HepG2 (cell line): ENCODE results near the gene MLLT10. TPM values are rescaled to one million over a fixed set of nuclear protein-coding genes. Genes with fewer than 3 reads are reported as not detected.

Experiments used
- ELF1 ChIP-seq: sonication (generic); formaldehyde crosslinking; IDR thresholded peaks from 2 replicates; pipeline ENCODE4 v1.4.0; 2020; ENCODE audit warnings: missing genetic modification reagents
- GATAD2A ChIP-seq: IDR thresholded peaks from 2 replicates; pipeline ENCODE4 v1.6.1; 2016
- HNRNPL ChIP-seq: fragments of 200-400 bp; formaldehyde crosslinking; IDR thresholded peaks from 2 replicates; pipeline ENCODE4 v1.6.1; 2017; ENCODE audit warnings: mild to moderate bottlenecking, low read depth, low read length
- HNRNPUL1 ChIP-seq: fragments of 200-400 bp; formaldehyde crosslinking; IDR thresholded peaks from 2 replicates; pipeline ENCODE4 v1.6.1; 2017; ENCODE audit warnings: low read depth, mild to moderate bottlenecking, low read length, moderate library complexity
- HOXA9 ChIP-seq: sonication (generic); formaldehyde crosslinking; IDR thresholded peaks from 2 replicates; pipeline ENCODE4 v1.8.1; 2022; ENCODE audit warnings: missing genetic modification reagents, mild to moderate bottlenecking, moderate library complexity, borderline replicate concordance
- IRF2 ChIP-seq: IDR thresholded peaks from 2 replicates; pipeline ENCODE4 v1.6.1; 2018; ENCODE audit warnings: missing genetic modification reagents, missing compliant biosample characterization
- KLF13 ChIP-seq: sonication (generic); formaldehyde crosslinking; IDR thresholded peaks from 2 replicates; pipeline ENCODE4 v1.4.0; 2020; ENCODE audit warnings: mild to moderate bottlenecking, missing genetic modification reagents
- NFKB2 ChIP-seq: sonication (generic); formaldehyde crosslinking; IDR thresholded peaks from 2 replicates; pipeline ENCODE4 v1.4.0; 2020; ENCODE audit warnings: missing genetic modification reagents, borderline replicate concordance
- RARA ChIP-seq: IDR thresholded peaks from 2 replicates; pipeline ENCODE4 v1.6.1; 2016; ENCODE audit warnings: missing genetic modification reagents, missing compliant biosample characterization
- RELA ChIP-seq: sonication (generic); formaldehyde crosslinking; IDR thresholded peaks from 2 replicates; pipeline ENCODE4 v1.4.0; 2020; ENCODE audit warnings: missing genetic modification reagents
- RFX5 ChIP-seq: IDR thresholded peaks from 2 replicates; pipeline ENCODE4 v1.6.1; 2011; ENCODE audit warnings: low read depth, low read length, improper control_type of control experiment
- SKI ChIP-seq: fragments of 450-650 bp; IDR thresholded peaks from one replicate; pipeline ENCODE4 v1.6.1; 2018; ENCODE audit warnings: mild to moderate bottlenecking; ENCODE audit not compliant: partially characterized antibody
- ZNF235 ChIP-seq: sonication (generic); formaldehyde crosslinking; IDR thresholded peaks from 2 replicates; pipeline ENCODE4 v1.8.1; 2023; ENCODE audit warnings: mild to moderate bottlenecking, missing genetic modification reagents, borderline replicate concordance
- polyA plus RNA-seq, 8 experiments: library from polyadenylated mRNA; depleted of rRNA in 3 of 8; stranded (reverse) in 7 of 8; unstranded in 1 of 8; fragments of >200 nt; fragmentation: Illumina TruSeq in 4 of 8; extraction: Trizol in 4 of 8; gene quantifications; 2 replicates each; pipeline versions ENCODE4 v1.2.1 to v1.2.3, GENCODE V29; 2011 to 2016; ENCODE audit warnings: low read depth in 4 of 8, missing spikeins in 1 of 8, mixed read lengths in 1 of 8; ENCODE audit not compliant: insufficient read depth in 1 of 8
- total RNA-seq, 5 experiments: library from RNA; depleted of rRNA; stranded (reverse); fragments of >200 nt; fragmentation: Illumina TruSeq; extraction: Trizol; gene quantifications; 2 replicates each; pipeline ENCODE4 v1.2.3, GENCODE V29; 2016; ENCODE audit warnings: low read depth in 1 of 5
- TF ChIP-seq, protein P1 (sequence below): sonication (generic); formaldehyde crosslinking; IDR thresholded peaks from 2 replicates; pipeline ENCODE4 v1.4.0; 2020; ENCODE audit warnings: missing genetic modification reagents, borderline replicate concordance
- TF ChIP-seq, protein P2 (sequence below): sonication (generic); formaldehyde crosslinking; IDR thresholded peaks from 2 replicates; pipeline ENCODE4 v1.4.0; 2020; ENCODE audit warnings: missing genetic modification reagents, low read depth, mild to moderate bottlenecking, borderline replicate concordance
- TF ChIP-seq, protein P3 (sequence below): sonication (generic); formaldehyde crosslinking; IDR thresholded peaks from 2 replicates; pipeline ENCODE4 v1.8.1; 2023; ENCODE audit warnings: missing genetic modification reagents, inconsistent platforms, borderline replicate concordance
- TF ChIP-seq, protein P4 (sequence below): sonication (generic); formaldehyde crosslinking; conservative IDR thresholded peaks from 2 replicates; pipeline ENCODE4 v1.8.0; 2022; ENCODE audit warnings: mild to moderate bottlenecking, moderate library complexity, missing genetic modification reagents
- TF ChIP-seq, protein P5 (sequence below): sonication (generic); formaldehyde crosslinking; IDR thresholded peaks from 2 replicates; pipeline ENCODE4 v1.9.0; 2022; ENCODE audit warnings: missing genetic modification reagents, mild to moderate bottlenecking, borderline replicate concordance
- TF ChIP-seq, protein P6 (sequence below): IDR thresholded peaks from 2 replicates; pipeline ENCODE4 v1.6.1; 2016; ENCODE audit warnings: low read depth

MLLT10 gene
- total and polyA plus RNA-seq, 2 of the 13 experiments (the other 11 are each of a cell fraction or from before 2014, with no cell fraction given): 51.3 to 84.1 TPM

DNA sequence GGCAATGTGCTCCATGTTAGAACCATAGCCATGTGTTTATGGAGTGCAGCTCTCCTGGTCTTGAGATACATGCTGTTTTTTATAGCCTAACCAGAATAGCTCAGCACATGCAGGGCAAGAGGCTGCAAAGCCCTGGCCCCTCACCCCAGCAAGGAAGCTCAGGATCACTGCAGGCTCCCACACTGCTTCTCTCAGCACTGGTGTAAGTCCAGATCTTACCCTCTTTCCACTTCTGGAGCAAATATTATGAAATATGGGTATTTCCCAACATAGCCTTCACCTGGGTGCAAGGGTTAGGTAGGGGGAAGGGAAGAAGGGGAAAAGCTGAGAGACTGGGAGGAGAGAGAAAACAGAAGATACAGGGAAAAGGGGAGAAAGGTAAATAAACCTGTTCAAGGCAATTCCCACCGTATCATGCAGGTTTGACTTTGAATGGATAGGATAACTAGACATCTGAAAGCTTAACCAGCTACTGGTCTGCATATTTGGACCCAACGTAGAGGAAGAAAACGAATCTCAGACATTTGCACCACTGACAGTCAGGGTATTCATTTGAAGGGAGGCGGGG, 28.2 kb upstream of the MLLT10 start (continued):
- TF ChIP-seq HOXA9 (no peak), HNRNPL (no peak), ZNF235 (CRISPR knock-in tag) (peak; percentile 54; the same call in 1 of the 2 replicates), RFX5 (no peak), SKI (peak; percentile 79), NFKB2 (CRISPR knock-in tag) (no peak), ELF1 (CRISPR knock-in tag) (peak; percentile 78), IRF2 (CRISPR knock-in tag) (peak; percentile 97), RARA (CRISPR knock-in tag) (peak; percentile 98), GATAD2A (peak; percentile 100), KLF13 (CRISPR knock-in tag) (no peak), RELA (CRISPR knock-in tag) (peak; percentile 99), HNRNPUL1 (no peak)
- TF ChIP-seq, protein P1, sequence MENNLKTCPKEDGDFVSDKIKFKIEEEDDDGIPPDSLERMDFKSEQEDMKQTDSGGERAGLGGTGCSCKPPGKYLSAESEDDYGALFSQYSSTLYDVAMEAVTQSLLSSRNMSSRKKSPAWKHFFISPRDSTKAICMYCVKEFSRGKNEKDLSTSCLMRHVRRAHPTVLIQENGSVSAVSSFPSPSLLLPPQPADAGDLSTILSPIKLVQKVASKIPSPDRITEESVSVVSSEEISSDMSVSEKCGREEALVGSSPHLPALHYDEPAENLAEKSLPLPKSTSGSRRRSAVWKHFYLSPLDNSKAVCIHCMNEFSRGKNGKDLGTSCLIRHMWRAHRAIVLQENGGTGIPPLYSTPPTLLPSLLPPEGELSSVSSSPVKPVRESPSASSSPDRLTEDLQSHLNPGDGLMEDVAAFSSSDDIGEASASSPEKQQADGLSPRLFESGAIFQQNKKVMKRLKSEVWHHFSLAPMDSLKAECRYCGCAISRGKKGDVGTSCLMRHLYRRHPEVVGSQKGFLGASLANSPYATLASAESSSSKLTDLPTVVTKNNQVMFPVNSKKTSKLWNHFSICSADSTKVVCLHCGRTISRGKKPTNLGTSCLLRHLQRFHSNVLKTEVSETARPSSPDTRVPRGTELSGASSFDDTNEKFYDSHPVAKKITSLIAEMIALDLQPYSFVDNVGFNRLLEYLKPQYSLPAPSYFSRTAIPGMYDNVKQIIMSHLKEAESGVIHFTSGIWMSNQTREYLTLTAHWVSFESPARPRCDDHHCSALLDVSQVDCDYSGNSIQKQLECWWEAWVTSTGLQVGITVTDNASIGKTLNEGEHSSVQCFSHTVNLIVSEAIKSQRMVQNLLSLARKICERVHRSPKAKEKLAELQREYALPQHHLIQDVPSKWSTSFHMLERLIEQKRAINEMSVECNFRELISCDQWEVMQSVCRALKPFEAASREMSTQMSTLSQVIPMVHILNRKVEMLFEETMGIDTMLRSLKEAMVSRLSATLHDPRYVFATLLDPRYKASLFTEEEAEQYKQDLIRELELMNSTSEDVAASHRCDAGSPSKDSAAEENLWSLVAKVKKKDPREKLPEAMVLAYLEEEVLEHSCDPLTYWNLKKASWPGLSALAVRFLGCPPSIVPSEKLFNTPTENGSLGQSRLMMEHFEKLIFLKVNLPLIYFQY (CRISPR knock-in tag): peak; percentile 82; the same call in 1 of the 2 replicates
- TF ChIP-seq, protein P2, sequence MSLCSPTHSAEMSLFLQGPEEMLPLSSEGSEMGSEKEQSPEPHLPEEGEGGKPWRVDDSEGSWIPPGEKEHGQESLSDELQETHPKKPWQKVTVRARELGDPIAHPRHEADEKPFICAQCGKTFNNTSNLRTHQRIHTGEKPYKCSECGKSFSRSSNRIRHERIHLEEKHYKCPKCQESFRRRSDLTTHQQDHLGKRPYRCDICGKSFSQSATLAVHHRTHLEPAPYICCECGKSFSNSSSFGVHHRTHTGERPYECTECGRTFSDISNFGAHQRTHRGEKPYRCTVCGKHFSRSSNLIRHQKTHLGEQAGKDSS (CRISPR knock-in tag): no peak; the same call in 1 of the 2 replicates
- TF ChIP-seq, protein P3, sequence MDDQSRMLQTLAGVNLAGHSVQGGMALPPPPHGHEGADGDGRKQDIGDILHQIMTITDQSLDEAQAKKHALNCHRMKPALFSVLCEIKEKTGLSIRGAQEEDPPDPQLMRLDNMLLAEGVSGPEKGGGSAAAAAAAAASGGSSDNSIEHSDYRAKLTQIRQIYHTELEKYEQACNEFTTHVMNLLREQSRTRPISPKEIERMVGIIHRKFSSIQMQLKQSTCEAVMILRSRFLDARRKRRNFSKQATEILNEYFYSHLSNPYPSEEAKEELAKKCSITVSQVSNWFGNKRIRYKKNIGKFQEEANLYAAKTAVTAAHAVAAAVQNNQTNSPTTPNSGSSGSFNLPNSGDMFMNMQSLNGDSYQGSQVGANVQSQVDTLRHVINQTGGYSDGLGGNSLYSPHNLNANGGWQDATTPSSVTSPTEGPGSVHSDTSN (CRISPR knock-in tag): no peak
- TF ChIP-seq, protein P4, sequence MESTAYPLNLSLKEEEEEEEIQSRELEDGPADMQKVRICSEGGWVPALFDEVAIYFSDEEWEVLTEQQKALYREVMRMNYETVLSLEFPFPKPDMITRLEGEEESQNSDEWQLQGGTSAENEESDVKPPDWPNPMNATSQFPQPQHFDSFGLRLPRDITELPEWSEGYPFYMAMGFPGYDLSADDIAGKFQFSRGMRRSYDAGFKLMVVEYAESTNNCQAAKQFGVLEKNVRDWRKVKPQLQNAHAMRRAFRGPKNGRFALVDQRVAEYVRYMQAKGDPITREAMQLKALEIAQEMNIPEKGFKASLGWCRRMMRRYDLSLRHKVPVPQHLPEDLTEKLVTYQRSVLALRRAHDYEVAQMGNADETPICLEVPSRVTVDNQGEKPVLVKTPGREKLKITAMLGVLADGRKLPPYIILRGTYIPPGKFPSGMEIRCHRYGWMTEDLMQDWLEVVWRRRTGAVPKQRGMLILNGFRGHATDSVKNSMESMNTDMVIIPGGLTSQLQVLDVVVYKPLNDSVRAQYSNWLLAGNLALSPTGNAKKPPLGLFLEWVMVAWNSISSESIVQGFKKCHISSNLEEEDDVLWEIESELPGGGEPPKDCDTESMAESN (CRISPR knock-in tag): peak; percentile 95
- TF ChIP-seq, protein P5, sequence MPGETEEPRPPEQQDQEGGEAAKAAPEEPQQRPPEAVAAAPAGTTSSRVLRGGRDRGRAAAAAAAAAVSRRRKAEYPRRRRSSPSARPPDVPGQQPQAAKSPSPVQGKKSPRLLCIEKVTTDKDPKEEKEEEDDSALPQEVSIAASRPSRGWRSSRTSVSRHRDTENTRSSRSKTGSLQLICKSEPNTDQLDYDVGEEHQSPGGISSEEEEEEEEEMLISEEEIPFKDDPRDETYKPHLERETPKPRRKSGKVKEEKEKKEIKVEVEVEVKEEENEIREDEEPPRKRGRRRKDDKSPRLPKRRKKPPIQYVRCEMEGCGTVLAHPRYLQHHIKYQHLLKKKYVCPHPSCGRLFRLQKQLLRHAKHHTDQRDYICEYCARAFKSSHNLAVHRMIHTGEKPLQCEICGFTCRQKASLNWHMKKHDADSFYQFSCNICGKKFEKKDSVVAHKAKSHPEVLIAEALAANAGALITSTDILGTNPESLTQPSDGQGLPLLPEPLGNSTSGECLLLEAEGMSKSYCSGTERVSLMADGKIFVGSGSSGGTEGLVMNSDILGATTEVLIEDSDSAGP: 0 out of 2 replicates have a peak, but pooled peaks have one; percentile 24
- TF ChIP-seq, protein P6, sequence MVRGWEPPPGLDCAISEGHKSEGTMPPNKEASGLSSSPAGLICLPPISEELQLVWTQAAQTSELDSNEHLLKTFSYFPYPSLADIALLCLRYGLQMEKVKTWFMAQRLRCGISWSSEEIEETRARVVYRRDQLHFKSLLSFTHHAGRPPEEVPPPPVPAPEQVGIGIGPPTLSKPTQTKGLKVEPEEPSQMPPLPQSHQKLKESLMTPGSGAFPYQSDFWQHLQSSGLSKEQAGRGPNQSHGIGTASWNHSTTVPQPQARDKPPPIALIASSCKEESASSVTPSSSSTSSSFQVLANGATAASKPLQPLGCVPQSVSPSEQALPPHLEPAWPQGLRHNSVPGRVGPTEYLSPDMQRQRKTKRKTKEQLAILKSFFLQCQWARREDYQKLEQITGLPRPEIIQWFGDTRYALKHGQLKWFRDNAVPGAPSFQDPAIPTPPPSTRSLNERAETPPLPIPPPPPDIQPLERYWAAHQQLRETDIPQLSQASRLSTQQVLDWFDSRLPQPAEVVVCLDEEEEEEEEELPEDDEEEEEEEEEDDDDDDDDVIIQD (CRISPR knock-in tag): peak; percentile 80
